IPS-18a (cell line): Measurements from ENCODE around the gene PRRC1.
"Not testable (repeated sequence)": the region's sequence is repeated elsewhere in the genome, so short reads cannot be mapped to it uniquely, and the experiment has no call there.

Source experiments
- H3K27ac ChIP-seq: one replicate; pipeline ENCODE4 v1.5.1; 2013; ENCODE audit warnings: low read length
- H3K27me3 ChIP-seq: one replicate; pipeline ENCODE4 v1.6.1; 2013; ENCODE audit warnings: mild to moderate bottlenecking, low read length; ENCODE audit not compliant: control insufficient read depth, insufficient read depth
- H3K36me3 ChIP-seq: one replicate; pipeline ENCODE4 v1.6.1; 2013; ENCODE audit warnings: low read depth, low read length; ENCODE audit not compliant: control insufficient read depth
- H3K4me1 ChIP-seq: one replicate; pipeline ENCODE4 v1.6.1; 2013; ENCODE audit warnings: low read depth, low read length; ENCODE audit not compliant: control insufficient read depth
- H3K4me3 ChIP-seq: one replicate; pipeline ENCODE4 v1.5.1; 2013; ENCODE audit warnings: low read length
- H3K9ac ChIP-seq: one replicate; pipeline ENCODE4 v1.6.1; 2013; ENCODE audit warnings: mild to moderate bottlenecking, low read length, moderate library complexity
- H3K9me3 ChIP-seq: one replicate; pipeline ENCODE4 v1.6.1; 2013; ENCODE audit warnings: low read depth, low read length; ENCODE audit not compliant: control insufficient read depth

Gene PRRC1

DNA sequence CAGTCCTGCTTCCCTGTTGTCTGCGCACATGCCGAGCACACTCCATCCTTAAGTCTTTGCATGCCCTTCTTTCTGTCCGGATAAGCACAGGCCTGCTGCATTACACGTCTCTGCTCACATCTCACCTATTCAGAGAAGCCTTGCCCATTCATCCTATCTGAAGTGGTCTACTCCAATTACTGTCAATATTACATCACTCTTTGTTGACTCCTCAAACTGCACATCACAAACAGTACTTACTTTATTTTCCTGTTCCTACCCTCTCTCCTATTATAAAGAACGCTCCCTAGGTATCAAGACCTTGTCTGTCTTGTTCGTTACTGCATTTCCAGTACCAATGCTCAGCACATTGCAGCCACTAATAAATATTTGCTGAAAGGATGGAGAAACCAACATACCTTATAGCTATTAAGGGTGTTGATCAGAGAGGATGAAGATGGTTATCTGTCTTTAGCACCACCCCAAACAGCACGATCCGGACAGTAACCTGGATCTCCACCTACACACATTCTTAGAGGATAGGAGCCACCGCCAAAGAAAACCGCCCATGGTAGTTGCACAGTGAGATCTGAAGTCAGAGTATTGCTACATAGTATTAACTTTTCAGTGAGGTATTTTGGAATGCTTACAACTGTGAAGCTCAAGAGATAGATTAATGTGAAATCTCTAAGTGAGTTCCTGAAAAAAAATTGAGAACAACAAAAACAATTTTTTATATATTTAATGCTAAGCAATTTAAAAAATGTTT, 1.6 kb upstream of the PRRC1 start:
- H3K27ac ChIP-seq, result no peak overlapping the region
- H3K9ac ChIP-seq, result no peak overlapping the region
- H3K4me1 ChIP-seq, result no peaks in the 10 kb centered on the region
- no peak overlapping the region for H3K4me3 ChIP-seq
- H3K36me3 ChIP-seq, result no peaks in the 10 kb centered on the region
- peaks cover 6% of the 10 kb centered on the region for H3K27me3 ChIP-seq
- no peaks in the 10 kb centered on the region for H3K9me3 ChIP-seq

DNA sequence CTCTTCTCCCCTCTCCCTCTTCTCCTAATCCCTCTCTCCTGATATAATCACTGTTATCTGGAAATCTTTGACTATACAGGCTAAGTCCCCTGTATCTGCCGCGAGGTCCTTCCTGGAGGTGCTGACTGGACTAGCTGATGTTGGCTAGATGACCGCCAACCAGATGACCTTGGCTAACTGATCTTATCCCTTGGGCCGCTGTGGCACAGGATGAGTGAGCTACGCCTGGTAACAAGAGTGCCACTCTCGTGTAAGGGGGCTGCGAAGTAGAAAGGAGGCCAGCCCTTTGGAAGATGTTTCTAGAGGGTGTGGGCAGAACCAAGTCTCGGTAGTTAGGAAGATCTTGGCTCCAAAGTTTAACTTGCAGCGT, 345 bp upstream of the PRRC1 start:
- Histone ChIP-seq H3K9ac (no peak overlapping the region), H3K27ac (no peak overlapping the region), H3K27me3 (peaks cover 6% of the 10 kb centered on the region), H3K9me3 (no peaks in the 10 kb centered on the region), H3K36me3 (no peaks in the 10 kb centered on the region), H3K4me1 (no peaks in the 10 kb centered on the region), H3K4me3 (peak overlapping the region; percentile 68)

DNA sequence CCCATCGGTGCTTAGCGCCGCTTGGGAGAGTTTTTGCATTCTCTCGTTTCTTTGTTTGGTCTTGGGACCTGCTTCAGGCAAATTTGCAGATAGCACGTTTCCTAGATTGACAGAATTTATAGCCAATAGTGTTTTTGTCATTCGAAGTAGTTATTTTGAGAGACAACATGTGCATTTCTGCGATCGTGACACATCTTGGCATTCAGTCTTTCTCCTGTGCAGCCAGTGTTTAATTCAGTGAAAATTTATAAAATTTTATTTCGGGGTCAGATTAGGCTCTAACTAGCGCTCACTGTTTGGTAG, 830 bp downstream of the PRRC1 start:
- Histone ChIP-seq H3K9me3 (no peaks in the 10 kb centered on the region), H3K36me3 (peaks cover under 1% of the 10 kb centered on the region), H3K27ac (no peak overlapping the region), H3K4me3 (peak overlapping the region; percentile 68), H3K9ac (peak overlapping the region; percentile 79), H3K27me3 (peaks cover 6% of the 10 kb centered on the region), H3K4me1 (no peaks in the 10 kb centered on the region)

DNA sequence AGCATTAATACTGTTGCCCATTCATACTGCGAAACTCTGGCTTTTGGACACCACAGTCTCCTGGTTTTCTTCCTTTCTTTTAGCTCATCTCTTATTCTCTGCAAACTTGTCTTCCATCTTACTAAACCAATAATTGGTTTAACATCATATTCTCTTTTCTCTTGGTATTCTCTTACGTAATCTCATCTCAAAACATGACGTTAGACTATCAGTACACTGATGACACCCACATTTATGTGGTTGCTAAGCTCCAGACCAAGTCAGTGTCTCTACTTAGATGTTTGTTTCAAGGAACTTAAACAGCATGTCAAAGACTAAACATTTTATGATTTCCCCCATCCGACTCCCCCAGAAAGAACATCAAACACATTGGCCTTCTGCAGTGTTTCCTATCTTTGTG, 2.1 kb downstream of the PRRC1 start:
- Histone ChIP-seq H3K9me3 (no peaks in the 10 kb centered on the region), H3K27ac (no peak overlapping the region), H3K4me1 (no peaks in the 10 kb centered on the region), H3K27me3 (peaks cover 6% of the 10 kb centered on the region), H3K9ac (no peak overlapping the region), H3K36me3 (peaks cover 13% of the 10 kb centered on the region), H3K4me3 (no peak overlapping the region)

DNA sequence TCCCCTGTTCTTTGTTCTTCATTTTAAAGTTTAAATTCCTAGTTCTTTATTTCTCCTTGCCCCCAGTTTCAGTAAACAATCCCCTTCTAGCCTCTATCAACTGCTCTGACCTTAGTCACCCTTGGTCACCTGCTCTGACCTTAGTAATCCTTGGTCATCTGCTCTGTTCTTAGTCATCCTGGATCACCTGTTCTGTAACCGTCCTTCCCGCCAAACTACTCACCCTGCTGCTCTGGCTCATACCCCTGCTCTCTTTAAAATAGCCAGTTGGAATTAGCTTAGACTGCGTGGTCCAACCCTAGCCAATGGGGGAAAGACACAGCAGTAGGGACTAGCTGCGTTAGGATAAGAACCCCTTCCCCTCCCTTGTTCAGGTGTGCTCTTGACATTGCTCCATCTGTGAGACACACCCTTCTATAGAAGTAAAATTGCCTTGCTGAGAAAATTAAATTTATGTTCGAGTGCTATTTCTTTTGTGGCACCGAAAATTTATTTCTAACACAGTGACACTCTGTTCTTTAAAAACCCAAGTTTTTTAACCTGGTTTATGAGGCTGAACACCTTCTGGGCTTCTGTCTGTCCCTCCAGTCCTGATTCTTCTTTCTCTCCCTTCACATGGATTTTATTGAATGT, 3.8 kb downstream of the PRRC1 start:
- Histone ChIP-seq H3K27ac (no peak overlapping the region), H3K4me1 (no peaks in the 10 kb centered on the region), H3K36me3 (peaks cover 30% of the 10 kb centered on the region), H3K9me3 (no peaks in the 10 kb centered on the region), H3K9ac (no peak overlapping the region), H3K4me3 (no peak overlapping the region), H3K27me3 (peaks cover 6% of the 10 kb centered on the region)

DNA sequence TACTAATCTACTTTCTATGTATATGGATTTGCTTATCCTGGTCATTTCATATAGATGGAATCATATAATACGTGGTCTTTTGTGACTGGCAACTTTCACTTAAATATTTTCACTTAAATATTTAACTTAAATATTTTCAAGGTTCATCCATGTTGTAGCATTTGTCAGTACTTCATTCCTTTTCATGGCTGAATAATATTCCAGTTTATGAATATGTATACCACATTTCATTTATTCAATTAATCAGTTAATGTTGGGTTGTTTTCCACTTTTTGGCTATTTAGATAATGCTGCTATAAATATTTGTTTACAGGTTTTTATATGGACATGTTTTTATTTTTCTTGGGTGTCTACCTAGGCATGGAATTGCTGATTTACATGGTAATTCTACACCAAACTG, 7.7 kb downstream of the PRRC1 start:
- H3K36me3 ChIP-seq, result peaks cover 56% of the 10 kb centered on the region
- no peak overlapping the region for H3K9ac ChIP-seq
- H3K27me3 ChIP-seq, result no peaks in the 10 kb centered on the region
- no peak overlapping the region for H3K27ac ChIP-seq
- H3K9me3 ChIP-seq, result no peaks in the 10 kb centered on the region
- no peaks in the 10 kb centered on the region for H3K4me1 ChIP-seq
- H3K4me3 ChIP-seq, result no peak overlapping the region

DNA sequence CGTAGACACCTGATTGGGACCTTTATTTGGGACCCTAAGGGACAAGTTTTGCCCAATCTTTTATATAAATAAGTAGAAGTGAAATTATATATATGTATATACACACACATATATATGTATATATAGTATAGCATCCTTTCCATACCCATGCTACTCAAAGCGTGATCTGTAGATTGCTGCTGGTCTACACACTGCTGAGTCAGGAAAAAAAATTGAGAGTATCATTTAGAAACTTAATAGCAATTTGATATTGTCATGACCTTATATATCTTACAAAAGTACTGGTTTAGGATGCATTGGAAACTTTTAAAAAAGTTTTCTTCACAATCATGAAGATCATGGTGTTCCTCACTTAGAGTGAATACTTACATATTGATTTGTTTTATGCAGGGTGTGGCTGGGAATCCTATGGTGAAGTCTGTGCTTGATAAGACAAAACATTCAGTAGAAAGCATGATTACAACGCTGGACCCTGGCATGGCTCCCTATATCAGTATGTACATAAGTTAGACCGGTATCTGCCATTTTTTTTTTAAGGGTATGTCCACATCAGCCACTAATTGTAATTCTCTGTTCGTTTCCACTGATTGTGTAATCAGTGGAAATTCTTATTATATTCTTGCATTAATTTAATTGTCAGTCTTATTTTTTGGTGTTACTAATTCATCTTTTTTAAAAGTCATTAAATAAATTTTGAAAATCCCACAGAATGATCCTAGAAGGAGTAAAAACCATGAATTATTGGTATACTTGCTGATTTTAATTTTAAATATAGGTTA, 12.7 kb downstream of the PRRC1 start:
- H3K36me3 ChIP-seq, result peaks cover 79% of the 10 kb centered on the region
- no peaks in the 10 kb centered on the region for H3K4me1 ChIP-seq
- H3K27ac ChIP-seq, result no peak overlapping the region
- H3K4me3 ChIP-seq, result no peak overlapping the region
- no peaks in the 10 kb centered on the region for H3K9me3 ChIP-seq
- H3K27me3 ChIP-seq, result no peaks in the 10 kb centered on the region
- H3K9ac ChIP-seq, result no peak overlapping the region

DNA sequence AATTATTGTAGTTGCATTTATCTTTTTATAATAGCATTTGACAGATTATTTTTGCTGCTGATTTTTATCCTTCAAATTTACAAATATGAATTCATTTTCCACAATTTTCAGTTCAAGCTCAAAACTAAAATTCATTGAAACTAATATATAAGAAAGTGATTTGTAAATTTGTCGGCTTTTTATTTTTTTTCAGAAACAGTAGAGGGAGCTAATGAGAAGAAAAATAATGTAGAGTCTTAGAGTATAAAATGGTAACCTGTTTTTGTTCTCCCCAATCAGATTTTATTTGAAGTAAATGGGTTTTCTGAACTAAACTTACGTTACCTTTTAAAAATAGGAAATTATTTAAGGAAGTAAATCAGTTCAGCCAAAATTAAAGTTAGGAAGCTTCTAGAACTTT, 19.2 kb downstream of the PRRC1 start:
- Histone ChIP-seq H3K36me3 (peaks cover 79% of the 10 kb centered on the region), H3K9me3 (peaks cover 11% of the 10 kb centered on the region), H3K4me1 (no peaks in the 10 kb centered on the region), H3K9ac (no peak overlapping the region), H3K4me3 (no peak overlapping the region), H3K27ac (no peak overlapping the region), H3K27me3 (no peaks in the 10 kb centered on the region)

DNA sequence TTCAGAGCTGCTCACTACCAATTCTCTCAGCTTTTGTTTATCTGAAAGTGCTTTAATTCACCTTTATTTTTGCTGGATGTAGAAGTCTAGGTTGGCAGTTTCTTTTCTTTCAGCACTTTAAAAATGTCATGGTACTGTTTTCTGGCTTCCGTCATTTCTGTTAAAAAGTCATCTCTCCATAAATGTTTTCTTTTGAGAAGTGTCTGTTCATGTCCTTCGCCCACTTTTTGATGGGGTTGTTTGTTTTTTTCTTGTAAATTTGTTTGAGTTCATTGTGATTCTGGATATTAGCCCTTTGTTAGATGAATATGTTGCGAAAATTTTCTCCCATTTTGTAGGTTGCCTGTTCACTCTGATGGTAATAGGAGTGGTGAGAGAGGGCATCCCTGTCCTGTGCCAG, 23.1 kb downstream of the PRRC1 start:
- H3K4me1 ChIP-seq, H3K4me3 ChIP-seq, H3K27ac ChIP-seq, H3K9ac ChIP-seq, H3K27me3 ChIP-seq: not testable (repeated sequence)
- Histone ChIP-seq H3K36me3 (peaks cover 45% of the 10 kb centered on the region), H3K9me3 (peaks cover 11% of the 10 kb centered on the region)

DNA sequence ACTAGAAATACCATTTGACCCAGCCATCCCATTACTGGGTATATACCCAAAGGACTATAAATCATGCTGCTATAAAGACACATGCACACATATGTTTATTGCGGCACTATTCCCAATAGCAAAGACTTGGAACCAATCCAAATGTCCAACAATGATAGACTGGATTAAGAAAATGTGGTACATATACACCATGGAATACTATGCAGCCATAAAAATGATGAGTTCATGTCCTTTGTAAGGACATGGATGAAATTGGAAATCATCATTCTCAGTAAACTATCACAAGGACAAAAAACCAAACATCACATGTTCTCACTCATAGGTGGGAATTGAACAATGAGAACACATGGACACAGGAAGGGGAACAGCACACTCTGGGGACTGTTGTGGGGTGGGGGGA, 27.8 kb downstream of the PRRC1 start:
- H3K4me1 ChIP-seq, H3K27ac ChIP-seq, H3K9me3 ChIP-seq, H3K27me3 ChIP-seq, H3K9ac ChIP-seq, H3K4me3 ChIP-seq: not testable (repeated sequence)
- peaks cover 21% of the 10 kb centered on the region for H3K36me3 ChIP-seq

DNA sequence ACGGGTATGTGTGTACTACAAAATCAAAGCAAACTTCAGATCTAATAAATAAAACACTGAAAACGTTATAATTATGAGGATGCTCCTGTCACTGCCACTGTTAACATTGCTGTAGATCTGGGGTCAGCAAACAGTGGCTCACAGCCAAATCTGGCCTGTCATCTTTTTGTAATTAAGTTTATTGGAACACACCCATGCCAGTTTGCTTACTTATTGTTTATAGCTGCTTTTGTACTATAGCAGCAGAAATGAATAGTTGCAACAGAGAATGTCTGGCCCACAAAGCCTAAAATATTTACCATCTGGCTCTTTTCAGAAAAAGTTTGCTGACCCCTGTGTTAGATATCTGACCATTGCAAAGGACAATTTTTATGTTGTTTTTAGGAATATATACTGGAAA, 32.1 kb downstream of the PRRC1 start:
- no peaks in the 10 kb centered on the region for H3K4me1 ChIP-seq
- no peak overlapping the region for H3K4me3 ChIP-seq
- H3K9ac ChIP-seq, result no peak overlapping the region
- no peaks in the 10 kb centered on the region for H3K27me3 ChIP-seq
- peaks cover 46% of the 10 kb centered on the region for H3K36me3 ChIP-seq
- no peak overlapping the region for H3K27ac ChIP-seq
- H3K9me3 ChIP-seq, result no peaks in the 10 kb centered on the region
